ENCODE measurements around the gene ALDH8A1.

Gene ALDH8A1, protein sequence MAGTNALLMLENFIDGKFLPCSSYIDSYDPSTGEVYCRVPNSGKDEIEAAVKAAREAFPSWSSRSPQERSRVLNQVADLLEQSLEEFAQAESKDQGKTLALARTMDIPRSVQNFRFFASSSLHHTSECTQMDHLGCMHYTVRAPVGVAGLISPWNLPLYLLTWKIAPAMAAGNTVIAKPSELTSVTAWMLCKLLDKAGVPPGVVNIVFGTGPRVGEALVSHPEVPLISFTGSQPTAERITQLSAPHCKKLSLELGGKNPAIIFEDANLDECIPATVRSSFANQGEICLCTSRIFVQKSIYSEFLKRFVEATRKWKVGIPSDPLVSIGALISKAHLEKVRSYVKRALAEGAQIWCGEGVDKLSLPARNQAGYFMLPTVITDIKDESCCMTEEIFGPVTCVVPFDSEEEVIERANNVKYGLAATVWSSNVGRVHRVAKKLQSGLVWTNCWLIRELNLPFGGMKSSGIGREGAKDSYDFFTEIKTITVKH

GRCh38 chr6:134949927-134950326 is at the start of gene ALDH8A1:
ALDH8A1 (minus strand) TSS chr6:134950101; CDS start chr6:134950053, 48 bp downstream.
- DNase-seq (ENCODE audit: low read depth in 4 of 4, low spot score in 1 of 4) = no peak

GRCh38 chr6:134999107-134999506 is 49.2 kb upstream of the ALDH8A1 start:
- DNase-seq (ENCODE audit: low read depth in 4 of 4, low spot score in 1 of 4) = no peak

GRCh38 chr6:134997133-134997995 is 47.5 kb upstream of the ALDH8A1 start:
- DNase-seq (ENCODE audit: low read depth in 4 of 4, low spot score in 1 of 4) = no peak

DNA sequence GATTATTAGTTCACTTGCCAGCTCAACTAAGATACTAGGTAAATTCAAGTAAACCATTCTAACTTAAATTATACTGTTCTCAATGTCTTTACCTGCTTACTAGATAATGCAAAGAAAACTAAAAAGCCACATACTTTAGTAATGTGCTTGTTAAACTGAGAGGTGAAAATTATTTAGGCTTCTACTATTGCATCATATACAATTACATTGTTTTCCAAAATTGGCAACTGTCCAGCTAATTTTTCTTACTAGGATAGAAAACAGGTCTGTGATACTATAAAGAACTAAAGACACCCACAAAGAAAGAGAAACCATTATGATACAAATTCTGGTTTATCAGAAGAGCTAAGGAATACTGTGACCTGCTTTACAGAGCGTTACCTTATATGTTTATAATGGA is 45.6 kb upstream of the ALDH8A1 start:
- no peak for DNase-seq (ENCODE audit: low read depth in 4 of 4, low spot score in 1 of 4)

GRCh38 chr6:134994431-134994830 is 44.5 kb upstream of the ALDH8A1 start:
- DNase-seq (ENCODE audit: low read depth in 4 of 4, low spot score in 1 of 4) = no peak

DNA sequence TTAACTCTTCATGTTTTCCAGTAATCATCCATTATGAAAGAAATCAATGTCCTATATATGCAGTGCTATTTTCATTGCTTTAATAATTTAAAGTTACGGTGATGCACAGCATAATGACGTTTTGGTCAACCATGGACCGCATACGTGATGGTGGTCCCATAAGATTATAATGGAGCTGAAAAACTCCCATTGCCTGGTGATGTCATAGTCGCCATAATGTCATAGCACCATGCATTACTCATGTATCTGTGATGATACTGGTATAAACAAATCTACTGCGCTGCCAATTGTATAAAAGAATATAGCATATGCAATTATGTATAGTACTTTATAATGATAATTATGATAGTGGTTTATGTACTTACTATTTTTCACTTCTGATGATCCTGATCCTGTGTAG is 42.3 kb upstream of the ALDH8A1 start:
- no peak for DNase-seq (ENCODE audit: low read depth in 4 of 4, low spot score in 1 of 4)

DNA sequence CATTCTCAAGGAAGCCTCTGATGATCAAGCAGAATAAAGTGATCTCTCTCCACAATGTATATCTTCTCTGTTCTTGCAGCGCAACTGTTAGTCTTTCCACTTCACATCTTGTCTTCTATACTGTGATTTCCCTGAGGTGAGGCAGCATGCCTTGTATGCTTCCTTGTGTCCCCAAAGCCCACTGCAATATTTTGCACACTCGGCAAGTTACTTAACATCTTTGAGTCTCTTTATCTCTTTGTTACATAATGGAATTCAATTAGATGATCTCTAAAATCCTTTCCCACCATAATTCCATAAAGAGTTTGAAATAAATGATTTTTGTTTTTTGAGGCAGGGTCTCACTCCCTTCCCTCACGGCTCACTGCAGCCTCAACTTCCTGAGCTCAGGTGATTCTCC is 40.4 kb upstream of the ALDH8A1 start:
- DNase-seq (ENCODE audit: low read depth in 4 of 4, low spot score in 1 of 4) = no peak

GRCh38 chr6:134984821-134985220 is 34.9 kb upstream of the ALDH8A1 start:
- no peak for DNase-seq (ENCODE audit: low read depth in 4 of 4, low spot score in 1 of 4)

DNA sequence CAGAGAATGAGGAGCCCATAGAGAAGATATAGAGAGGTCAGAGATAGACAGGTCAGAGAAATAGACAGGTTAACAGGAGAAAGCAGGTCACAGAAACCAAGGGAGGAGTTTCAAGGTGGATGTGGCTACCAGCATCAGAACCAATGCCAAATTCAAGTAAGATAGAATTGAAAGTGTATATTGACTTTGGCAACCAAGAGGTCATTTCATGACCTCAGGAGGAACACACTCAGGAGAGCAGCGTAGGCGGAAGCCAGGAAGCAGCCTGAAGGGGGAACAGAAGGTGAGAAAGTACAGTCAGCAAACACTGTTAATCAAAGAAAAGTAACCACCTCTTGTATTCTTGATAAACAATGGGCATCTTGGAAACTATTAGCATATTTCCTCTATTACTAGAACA is 33.9 kb upstream of the ALDH8A1 start:
- DNase-seq (ENCODE audit: low read depth in 4 of 4, low spot score in 1 of 4) = no peak

- DNase-seq (ENCODE audit: low read depth in 4 of 4, low spot score in 1 of 4) = no peak
Measured at GRCh38 chr6:134982161-134982560, 32.3 kb upstream of the ALDH8A1 start.

- no peak for DNase-seq (ENCODE audit: low read depth in 4 of 4, low spot score in 1 of 4)
Measured at GRCh38 chr6:134980846-134981245, 30.9 kb upstream of the ALDH8A1 start.

GRCh38 chr6:134979142-134979541 is 29.2 kb upstream of the ALDH8A1 start:
- DNase-seq (ENCODE audit: low read depth in 4 of 4, low spot score in 1 of 4) = peak in 3 of 4 experiments; percentile 4 to 37 (median 35)

- DNase-seq (ENCODE audit: low read depth in 4 of 4, low spot score in 1 of 4) = no peak
Measured at GRCh38 chr6:134974370-134974769, 24.5 kb upstream of the ALDH8A1 start.

DNA sequence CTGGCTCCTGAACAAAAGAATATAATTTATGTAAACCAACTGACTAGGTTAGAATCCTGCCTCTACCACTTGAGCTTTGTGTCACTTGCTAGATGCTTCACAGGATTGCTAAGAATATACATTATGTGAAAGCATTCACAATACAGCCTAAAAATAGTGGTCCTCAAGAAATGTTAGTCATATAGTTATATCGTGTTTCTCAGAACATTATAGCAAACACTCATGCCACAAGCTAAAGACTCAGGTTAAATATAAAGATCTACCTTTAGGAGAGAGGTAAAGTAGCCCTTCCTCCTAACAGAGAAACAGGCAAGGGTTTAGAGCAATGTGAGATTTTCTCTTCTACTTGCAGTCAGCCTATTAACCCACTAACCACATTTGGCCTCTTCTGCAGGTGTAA is 17.8 kb upstream of the ALDH8A1 start:
- no peak for DNase-seq (ENCODE audit: low read depth in 4 of 4, low spot score in 1 of 4)

GRCh38 chr6:134964451-134965203 is 14.7 kb upstream of the ALDH8A1 start:
- DNase-seq (ENCODE audit: low read depth in 4 of 4, low spot score in 1 of 4) = no peak

- no peak for DNase-seq (ENCODE audit: low read depth in 4 of 4, low spot score in 1 of 4)
Measured at GRCh38 chr6:134962421-134962820, 12.5 kb upstream of the ALDH8A1 start.

DNA sequence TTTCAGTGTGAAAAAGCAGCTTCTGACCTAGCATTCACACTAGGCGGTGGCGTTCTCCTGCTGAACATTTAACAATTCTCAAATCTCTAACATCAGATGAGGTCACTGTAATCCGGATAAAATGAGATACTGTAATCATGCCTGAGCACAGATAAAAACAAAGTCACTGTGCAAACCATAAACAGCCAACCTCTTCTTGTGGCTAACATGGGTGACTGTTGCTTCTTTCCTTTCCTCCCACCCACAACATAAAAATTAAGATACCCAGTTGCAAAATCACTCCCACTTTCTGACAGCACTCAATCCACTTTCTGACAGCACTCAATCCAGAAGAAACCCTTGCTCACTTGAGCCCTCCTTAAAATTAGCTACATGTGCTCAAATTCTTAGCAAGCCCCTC is 11.5 kb upstream of the ALDH8A1 start:
- no peak for DNase-seq (ENCODE audit: low read depth in 4 of 4, low spot score in 1 of 4)

DNA sequence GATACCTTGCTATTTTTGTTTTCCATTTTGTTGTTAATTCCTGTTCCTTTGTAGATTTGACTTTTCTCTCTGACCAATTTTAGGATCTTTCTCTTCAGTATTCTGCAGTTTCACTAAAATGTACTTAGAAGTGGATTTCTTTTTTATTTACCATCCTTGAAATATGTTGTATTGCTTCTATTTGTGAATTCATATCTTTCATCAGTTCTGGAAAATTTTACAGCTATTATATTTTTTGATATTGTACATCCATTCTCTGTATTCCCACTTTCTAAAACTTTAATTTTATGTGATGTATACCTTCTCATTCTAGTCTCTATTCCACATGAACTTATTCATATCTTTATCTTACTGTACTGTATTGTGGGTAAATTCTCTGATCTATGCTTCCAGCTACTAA is 9.7 kb upstream of the ALDH8A1 start:
- DNase-seq (ENCODE audit: low read depth in 4 of 4, low spot score in 1 of 4) = no peak

DNA sequence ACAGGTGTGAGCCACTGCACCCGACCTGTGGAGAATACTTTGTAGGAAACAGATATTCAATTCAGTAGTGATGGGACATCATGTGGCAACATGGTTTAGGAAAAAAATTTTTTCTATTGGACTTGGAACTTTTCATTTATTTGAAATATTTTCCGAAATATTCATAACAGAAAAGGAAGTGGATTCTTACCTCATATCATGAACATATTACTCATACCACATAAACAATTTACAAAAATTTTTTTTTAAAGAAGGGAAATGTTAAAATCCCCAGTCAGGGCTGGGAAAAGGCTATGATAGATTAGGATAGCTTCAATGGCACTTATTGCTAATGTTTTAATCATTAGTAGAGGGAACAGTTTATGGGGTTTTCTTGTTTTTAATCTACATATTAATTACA is 6.8 kb upstream of the ALDH8A1 start:
- DNase-seq (ENCODE audit: low read depth in 4 of 4, low spot score in 1 of 4) = no peak

DNA sequence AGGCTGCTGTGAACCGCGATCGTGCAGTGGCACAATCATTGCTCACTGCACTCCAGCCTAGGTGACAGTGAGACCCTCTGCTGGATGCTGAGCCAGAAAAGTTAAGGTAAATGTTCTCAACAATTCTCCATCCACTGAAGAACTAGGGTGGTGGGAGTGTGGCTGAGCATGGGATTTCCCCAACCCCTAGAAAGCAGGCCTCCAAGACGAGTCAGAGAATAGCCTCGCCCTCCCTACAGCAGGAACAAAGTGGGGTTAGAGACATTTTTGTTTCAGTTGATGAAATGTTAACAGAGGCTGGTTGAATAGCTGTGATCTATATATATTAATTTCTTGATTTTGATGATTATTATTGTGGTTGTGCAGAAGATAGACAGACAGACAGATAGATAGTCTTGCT is 6.1 kb upstream of the ALDH8A1 start:
- no peak for DNase-seq (ENCODE audit: low read depth in 4 of 4, low spot score in 1 of 4)

DNA sequence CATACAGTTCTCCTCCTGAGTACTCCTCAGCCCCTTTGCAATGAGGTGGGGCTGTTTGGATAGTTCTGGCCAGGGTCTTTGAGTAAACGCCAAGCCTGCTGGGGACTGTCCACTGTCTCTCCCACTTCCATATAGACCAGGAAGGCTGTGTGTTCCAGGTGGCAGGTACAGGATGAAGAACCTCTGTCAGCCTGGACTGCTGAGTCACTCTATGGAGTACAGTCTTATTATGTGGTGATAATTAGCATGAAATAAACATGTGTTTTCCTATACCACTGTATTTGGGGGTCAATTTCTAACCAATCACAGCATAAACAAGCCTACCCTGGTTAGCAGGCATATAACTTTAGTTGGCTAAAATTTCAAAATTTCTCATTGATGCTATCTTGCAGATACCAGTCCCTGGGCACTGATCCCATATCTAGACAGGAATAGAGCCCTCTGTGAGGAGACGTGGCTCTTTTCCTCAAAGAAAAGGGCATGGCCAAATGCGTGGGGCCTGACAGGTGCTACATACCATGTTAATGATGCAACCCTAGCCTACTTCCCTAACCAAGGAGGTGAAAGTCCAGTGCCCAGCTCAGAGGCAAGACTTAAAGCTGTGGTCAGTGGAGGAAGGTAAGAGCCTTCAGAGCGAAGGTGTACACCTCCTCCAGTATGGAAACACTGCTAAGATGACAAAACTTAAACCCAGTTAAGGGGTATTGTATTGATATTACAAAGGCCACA is 4.5 kb upstream of the ALDH8A1 start:
- no peak for DNase-seq (ENCODE audit: low read depth in 4 of 4, low spot score in 1 of 4)
